ENCODE data around the gene TACC3. TPM values are rescaled to one million over a fixed set of nuclear protein-coding genes. Genes with fewer than 3 reads are reported as not detected.

Gene TACC3
- total RNA-seq, 1 donor = 23.9 TPM

GRCh38 chr4:1780435-1780834 lies 59.1 kb downstream of the TACC3 start:
- no peak for DNase-seq (ENCODE audit: low read depth)
- TF ChIP-seq, protein P1, sequence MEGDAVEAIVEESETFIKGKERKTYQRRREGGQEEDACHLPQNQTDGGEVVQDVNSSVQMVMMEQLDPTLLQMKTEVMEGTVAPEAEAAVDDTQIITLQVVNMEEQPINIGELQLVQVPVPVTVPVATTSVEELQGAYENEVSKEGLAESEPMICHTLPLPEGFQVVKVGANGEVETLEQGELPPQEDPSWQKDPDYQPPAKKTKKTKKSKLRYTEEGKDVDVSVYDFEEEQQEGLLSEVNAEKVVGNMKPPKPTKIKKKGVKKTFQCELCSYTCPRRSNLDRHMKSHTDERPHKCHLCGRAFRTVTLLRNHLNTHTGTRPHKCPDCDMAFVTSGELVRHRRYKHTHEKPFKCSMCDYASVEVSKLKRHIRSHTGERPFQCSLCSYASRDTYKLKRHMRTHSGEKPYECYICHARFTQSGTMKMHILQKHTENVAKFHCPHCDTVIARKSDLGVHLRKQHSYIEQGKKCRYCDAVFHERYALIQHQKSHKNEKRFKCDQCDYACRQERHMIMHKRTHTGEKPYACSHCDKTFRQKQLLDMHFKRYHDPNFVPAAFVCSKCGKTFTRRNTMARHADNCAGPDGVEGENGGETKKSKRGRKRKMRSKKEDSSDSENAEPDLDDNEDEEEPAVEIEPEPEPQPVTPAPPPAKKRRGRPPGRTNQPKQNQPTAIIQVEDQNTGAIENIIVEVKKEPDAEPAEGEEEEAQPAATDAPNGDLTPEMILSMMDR (IDR thresholded peaks at IDR 0.05; ENCODE audit: insufficient read depth, low read length) = no peak
- H3K4me3 ChIP-seq (ENCODE audit: low read depth, low read length) = no peak overlapping the region

DNA sequence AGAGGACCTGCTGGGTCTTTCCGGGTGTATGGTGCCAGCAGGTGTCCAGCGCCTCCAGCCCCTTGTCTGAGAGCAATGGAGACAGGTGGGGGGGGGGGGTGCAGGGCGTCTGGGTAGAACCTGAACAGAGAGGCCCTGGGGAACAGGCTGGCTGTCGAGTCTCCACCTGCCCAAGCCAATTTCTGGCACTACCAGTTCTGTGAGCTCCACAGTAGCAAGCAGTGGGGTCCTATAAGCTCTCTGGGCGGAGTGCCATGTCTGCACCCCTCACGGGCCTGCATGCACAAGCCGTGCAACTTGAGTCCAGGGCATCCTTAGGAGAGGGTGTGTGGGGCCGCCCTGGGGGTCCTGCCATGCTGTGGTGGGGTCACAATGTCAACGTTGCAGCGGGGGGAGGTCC lies 61.7 kb downstream of the TACC3 start:
- DNase-seq (ENCODE audit: low read depth) = no peak
- TF ChIP-seq, protein P1 (IDR thresholded peaks at IDR 0.05; ENCODE audit: insufficient read depth, low read length) = no peak
- H3K4me3 ChIP-seq (ENCODE audit: low read depth, low read length) = no peak overlapping the region

GRCh38 chr4:1783970-1784369 lies 62.6 kb downstream of the TACC3 start:
- no peak for DNase-seq (ENCODE audit: low read depth)
- H3K4me3 ChIP-seq (ENCODE audit: low read depth, low read length) = no peak overlapping the region
- TF ChIP-seq, protein P1 (IDR thresholded peaks at IDR 0.05; ENCODE audit: insufficient read depth, low read length) = no peak

GRCh38 chr4:1784395-1784788 lies 63.1 kb downstream of the TACC3 start:
- H3K4me3 ChIP-seq (ENCODE audit: low read depth, low read length) = no peak overlapping the region
- DNase-seq (ENCODE audit: low read depth) = no peak
- TF ChIP-seq, protein P1 (IDR thresholded peaks at IDR 0.05; ENCODE audit: insufficient read depth, low read length) = no peak

GRCh38 chr4:1784789-1785591 lies 63.7 kb downstream of the TACC3 start:
- H3K4me3 ChIP-seq (ENCODE audit: low read depth, low read length) = no peak overlapping the region
- no peak for DNase-seq (ENCODE audit: low read depth)
- TF ChIP-seq, protein P1 (IDR thresholded peaks at IDR 0.05; ENCODE audit: insufficient read depth, low read length) = no peak

GRCh38 chr4:1785592-1785991 lies 64.3 kb downstream of the TACC3 start:
- H3K4me3 ChIP-seq (ENCODE audit: low read depth, low read length) = no peak overlapping the region
- TF ChIP-seq, protein P1 (IDR thresholded peaks at IDR 0.05; ENCODE audit: insufficient read depth, low read length) = no peak
- no peak for DNase-seq (ENCODE audit: low read depth)

All from fibroblast of the aortic adventitia (primary cell).